GM03348 (cell line): ENCODE measurements around the gene TOP3A.

Source experiments
- DNase-seq: peaks from one replicate; pipeline ENCODE4 v3.0.0; 2012; ENCODE audit warnings: low spot score

Gene TOP3A

DNA sequence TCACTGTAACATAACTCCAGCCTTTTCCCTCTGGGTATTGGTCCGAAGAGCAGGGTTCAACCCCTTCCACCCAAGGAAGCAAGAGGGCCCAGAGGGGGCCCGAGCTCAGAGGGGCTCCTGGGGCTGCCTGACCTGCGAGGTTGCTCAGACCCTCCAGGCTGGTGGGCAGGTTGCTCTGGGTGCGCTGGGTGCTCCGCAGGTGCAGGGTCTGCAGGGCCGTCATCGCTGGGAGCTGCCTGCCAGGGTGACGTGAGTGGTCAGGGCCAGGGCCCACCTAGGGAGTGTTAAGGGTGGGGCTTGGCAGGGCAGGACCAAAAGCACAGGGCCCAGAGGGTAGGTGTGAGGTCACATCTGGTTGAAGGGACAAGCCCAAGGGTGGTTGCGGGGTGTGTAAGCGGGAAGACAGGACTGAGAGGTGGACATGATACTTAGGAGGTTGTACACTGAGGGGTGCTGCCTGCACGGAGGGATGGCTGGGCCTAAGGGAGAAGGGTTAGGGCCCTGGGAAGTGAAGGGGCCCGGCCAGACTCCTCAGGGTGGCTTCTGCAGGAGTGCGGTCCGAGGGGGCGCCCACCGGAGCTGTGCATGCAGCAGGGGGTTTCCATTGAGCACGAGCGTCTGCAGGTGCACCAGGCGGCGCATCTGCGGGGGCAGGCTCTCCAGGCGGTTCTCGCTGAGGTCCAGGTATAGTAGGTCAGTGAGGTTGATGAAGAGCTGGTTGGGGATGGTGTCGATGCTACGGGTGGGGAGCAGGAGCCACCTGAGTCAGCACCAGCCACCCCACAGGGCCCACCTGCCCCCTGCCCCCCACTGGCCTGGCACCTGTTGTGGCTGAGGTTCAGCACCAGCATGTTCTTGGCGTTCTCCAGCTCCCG is 60.6 kb downstream of the TOP3A start:
- DNase-seq: no peak

DNA sequence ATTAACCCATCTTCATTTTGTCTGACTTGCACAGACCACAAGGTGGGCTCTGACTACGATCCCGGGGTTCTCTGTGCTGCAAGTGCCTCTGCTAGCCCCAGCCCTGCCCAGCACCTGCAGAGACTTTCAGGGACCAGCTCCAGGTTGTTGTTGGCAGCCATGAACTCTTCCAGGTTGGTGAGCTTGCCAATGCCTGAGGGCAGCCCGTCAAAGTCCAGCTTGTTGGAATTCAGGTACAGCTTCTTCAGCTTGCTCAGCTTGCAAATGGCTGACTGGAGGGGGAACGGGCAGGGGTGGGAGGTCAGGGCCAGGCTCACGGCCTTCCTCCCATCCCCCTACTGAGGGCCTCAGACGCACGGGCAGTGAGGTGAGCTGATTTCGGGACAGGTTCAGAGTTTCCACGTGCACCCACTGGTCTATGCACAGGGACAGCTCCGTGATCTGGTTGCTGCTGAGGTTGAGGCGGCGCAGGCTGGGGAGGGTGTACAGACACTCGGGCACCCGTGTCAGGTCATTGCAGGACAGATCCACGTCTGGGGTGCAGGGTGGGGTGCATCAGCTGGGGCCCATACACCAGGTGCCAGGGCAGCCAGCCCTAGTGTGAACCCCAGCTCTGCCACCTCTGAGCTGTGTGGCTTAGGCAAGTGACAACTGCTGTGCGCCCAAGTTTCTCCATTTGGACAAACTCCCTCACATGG is 61.5 kb downstream of the TOP3A start:
- DNase-seq: no peak

DNA sequence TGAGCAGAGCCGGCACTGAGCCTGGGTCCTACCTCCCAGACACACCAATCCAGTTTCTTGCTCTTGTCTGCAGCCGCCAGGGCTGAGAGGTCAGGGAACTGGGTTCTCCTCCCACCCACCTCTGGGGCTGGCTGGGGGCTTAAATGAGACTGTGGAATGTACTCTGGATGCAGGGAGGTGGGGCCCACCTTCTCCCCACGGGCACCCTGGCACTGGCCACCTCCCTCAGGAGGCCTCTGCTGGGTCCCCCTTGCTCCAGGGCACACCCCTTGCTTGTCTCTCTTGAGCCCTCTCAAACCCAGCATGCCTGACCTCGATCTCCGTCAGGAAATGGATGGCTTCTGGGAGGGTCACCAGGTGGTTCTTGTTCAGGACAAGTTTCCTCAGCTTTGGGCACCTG is 62.6 kb downstream of the TOP3A start:
- no peak for DNase-seq

DNA sequence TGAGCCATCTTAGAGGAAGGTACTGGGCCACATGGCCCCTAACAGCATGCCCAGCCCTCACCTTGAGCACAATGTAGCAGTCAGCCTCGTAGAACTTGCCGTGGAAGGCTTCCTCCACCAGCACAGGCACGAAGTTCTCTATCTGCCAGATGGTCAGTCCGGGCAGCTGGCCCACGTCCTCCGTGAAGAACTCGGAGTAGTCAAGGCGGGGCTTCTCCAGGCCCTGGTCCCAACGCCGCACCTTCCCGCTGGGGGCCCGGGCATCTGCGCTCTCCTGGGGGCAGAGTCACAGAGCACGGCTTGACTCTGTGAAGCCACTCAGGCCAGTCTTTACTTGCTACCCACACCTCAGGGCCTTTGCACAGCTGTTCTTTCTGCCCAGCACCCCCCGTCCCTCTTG is 63.6 kb downstream of the TOP3A start:
- no peak for DNase-seq

DNA sequence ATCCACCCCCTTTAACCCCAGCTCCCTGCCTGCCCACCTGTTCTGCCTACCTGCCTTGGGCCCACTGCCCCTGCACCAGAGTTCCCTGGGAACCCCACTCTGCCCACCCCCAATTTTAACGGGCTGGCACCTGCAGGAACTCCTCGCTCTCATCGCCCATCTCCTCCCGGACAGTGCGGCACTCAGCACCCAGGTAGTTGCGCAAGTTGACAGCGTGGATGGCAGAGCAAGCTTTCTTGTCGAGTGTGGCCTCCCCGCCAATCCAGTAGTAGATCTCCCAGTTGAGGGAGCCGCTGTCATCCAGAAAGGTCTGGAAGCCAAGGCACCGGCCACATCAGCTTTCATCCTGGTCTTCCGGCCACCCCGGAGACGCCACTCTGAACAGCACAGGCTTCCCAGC is 64.1 kb downstream of the TOP3A start:
- DNase-seq: no peak

DNA sequence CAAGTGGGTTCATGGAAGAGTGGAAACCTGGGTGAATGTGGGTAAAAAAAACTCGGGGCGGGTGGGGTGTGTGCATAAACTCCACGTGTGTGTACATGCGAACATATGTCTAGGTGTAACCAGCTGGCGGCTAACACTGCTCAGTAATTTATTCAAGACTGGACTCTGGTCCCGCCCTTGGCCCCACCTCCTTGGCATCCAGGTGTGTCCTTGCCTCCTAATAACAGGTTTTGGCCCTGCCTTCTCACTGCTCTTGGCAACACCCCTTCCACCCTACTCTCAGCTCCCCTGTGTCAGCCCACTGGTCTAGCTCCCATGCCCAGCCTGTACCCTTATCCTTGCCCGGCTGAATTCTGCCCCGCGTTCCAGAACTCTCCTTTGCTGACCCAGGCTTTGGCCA is 64.5 kb downstream of the TOP3A start:
- no peak for DNase-seq

DNA sequence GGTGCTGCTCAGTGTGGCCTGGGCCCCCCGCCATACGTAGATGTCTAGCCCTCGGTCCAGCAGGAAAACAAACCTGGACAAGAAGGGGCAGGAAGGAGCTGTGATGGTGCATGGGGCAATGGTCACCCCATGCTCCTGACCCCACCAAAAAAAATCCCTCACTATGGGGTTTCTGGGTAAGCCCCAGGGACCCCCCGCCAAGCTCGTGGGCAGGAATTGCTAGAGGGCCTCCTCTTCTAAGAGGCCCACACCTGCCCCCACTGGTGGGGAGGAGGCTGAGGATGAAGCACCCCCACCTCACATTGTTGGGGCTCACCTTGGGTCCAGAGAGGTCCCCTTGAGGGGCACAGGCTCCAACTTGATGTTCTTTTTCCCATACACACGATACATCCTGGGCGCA is 66.0 kb downstream of the TOP3A start:
- no peak for DNase-seq

DNA sequence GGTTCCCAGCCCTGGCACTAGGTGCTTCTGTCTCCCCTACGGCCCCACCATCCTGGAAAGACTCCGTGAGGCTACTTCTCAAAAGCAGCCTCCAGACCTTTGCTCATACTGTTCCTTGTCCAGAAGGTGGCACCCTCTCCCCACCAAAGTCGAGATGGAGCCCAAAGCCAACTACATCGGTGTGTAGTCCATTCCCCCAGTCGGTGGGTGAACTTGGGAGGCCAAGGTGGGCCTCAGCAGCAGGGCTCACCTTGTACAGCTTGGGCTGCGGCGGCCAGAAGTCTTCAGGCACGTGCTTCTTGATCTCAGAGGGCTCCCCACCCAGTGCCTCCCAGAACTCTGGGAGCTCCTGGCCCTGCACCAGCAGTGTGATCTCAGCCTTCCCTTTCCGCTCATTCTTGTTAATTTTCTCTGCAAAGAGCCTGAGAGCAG is 66.5 kb downstream of the TOP3A start:
- peak; percentile 86 for DNase-seq

DNA sequence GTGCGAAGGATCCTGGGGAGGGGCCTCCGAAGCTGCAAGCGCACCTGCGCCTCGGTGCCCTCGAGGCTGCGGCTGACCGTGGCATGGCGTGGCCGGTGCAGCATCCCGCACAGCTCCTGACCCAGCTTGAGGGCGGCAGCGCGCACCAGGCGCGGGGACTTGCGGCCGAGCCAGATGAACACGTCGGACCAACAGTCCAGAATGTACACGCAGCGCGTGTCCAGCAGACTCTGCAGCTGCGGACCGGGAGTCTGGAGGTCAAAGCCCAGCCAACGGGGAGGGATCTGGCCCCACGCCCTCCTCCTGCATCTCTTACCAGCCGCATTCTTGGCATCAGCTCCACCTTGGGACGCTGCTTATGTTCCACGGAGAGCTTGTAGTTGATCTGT is 67.2 kb downstream of the TOP3A start:
- DNase-seq: no peak

DNA sequence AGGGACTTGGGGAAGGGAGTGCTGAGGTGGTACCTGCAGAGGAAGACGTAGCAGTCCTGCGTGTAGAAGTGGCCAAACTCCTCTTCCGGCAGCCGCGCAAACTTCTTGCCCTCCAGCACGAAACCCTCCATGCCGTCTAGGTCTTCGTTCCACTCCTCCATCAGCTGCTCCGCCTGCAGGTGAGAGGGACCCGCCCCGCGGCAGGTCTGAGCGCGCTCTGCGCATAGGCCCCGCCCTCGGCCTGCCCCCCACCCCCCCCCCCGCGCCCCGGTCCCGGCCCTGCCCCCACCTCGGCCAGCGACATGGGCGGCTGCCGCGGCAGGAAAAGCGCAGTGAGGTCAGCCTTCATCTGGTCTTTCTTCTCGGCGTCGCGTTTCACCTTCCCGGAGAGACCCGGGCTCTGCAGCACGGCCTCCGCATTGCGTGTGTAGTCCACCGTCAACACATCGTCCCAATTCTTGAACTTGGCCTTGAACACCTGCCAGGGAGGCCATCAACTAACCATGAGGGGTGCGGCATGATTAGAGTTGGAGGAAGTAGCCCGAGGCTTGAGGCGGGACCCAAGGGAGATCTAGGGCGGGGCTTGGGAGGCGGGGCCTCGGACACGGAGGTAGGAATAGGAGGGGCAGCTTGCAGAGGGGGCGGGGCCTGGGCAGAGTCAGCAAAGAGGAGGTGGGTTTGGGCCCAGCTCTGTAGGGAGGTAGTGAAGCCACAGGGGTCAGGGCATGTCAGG is 67.7 kb downstream of the TOP3A start:
- peak; percentile 77 for DNase-seq

DNA sequence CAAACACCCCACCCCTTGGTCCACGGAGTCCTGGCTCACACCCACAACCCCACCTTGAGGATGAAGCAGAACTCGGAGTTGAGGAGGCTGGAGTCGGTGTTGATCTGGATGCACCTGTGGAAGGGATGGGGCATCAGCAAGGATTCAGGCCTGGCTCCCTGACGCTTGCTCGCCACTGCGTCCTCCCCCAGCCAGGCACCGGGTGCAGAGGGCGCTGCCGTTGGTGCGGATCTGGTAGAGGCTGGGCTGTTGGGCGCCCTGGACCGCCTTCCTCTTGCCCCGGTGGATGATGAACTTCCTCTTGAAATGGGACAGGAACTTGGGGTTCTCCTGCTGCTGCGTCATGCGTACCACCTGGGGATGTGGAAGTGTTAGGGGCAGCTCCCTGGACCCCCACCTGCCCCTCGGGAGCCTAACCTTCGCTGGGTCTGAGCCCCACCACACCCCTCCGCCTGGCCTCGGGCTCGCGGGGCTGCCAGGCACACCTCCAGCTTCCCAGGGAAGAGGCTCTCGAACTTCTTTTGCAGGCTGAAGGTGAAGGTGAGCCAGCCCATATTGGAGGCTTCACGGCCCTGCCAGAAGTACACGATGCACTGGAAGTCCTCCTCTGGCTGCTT is 68.6 kb downstream of the TOP3A start:
- DNase-seq: no peak

DNA sequence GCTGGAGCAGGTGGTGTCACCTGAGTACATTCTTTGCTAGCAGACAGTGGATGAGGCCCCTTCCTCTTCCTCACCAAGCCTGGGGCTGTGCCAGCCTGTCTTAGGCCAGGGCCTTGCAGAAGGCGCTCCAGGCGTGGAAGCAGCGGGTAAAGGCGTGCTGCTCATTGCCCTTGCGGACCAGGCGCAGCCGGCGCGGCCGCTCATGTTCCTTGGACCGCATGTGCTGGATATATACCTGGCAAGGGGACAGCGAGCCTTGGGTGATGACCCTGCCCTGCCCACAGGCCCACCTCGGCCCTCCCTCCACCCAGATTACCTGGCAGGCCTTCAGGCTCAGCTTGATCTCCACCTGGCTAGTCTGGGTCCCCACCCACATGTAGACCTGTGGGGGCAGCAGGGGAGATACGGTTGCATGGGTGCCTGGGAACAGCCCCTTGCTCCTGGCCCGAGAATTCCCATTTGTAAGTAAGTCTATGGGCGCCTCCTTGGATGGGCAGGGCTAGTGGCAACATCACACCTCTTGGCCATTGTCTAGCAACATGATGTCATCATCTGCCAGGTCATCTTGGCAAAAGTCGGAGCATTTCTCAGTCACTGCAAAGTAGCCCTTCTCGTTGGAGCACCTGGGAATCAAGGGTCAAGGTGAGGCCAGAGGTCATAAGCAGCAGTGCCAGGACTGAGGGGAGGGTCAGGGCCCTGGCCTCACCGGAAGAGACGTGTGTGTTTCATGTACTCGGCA is 69.6 kb downstream of the TOP3A start:
- DNase-seq: no peak

DNA sequence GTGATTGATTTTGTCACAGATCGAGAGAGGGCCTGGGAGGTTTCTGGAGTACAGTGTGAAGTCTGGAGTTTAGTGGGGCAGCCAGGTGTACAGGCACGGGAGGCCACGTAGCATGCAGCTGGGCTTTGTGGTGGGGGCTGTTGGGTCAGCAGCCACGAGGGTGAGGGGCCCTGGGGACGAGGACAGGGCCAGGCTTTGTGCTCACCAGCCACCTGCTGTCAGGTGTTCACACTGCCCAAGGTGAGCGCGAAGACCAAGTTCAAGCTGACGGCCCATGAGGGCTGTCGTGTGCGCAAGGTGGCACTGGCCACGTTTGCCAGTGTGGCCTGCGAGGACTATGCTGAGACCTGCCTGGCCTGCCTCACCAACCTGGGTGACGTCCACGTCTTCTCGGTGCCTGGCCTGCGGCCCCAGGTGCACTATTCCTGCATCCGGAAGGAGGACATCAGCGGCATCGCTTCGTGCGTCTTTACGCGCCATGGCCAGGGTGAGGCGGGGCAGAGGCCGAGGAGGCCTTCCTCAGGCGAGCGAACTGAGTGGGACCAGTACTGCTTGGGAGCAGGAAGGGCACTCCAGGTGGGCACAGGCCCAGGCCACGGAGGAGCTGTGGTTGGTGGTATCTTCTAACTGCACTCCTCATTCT is 73.4 kb downstream of the TOP3A start:
- no peak for DNase-seq

DNA sequence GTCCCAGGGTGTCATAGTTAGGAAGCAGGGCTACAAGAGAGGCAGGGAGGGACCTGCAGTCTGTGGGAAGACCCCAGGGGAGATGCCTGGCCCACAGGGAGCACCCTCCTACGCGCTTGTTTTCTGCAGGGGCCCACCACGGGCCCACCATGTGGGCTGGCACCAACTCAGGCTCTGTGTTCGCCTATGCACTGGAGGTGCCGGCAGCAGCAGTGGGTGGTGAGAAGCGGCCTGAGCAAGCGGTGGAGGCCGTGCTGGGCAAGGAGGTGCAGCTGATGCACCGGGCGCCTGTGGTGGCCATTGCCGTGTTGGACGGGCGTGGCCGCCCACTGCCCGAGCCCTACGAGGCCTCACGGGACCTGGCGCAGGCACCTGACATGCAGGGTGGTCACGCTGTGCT is 74.3 kb downstream of the TOP3A start:
- no peak for DNase-seq

DNA sequence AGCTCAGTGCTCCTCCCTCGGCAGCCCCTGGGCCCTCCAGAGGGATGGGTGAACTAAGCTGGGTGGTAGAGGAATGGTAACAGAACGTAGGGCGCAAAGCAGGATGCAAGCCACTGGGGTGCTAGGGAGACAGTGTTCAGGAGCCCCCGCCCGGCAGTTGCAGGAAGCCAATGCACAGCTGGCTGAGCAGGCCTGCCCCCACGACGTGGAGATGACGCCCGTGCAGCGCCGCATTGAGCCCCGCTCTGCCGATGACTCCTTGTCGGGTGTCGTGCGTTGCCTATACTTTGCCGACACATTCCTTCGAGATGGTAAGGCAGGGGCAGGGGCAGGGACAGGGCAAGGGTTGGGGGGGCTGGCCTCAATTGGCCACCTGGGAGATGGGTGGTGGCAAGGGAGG is 76.5 kb downstream of the TOP3A start:
- no peak for DNase-seq

DNA sequence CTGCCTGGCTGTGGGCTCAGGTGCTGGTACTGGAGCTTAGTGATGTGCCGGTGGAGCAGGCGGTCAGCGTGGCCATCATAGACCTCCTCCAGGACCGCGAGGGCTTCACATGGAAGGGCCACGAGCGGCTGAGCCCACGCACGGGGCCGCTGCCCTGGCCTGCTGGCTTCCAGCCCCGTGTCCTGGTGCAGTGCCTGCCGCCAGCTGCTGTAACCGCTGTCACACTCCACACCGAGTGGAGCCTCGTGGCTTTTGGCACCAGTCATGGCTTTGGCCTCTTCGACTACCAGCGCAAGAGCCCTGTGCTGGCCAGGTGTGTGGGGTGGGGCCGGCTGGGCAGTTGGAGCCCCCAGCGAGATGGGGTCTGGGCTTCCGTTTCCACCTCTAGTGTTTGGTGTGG is 77.3 kb downstream of the TOP3A start:
- DNase-seq: no peak

DNA sequence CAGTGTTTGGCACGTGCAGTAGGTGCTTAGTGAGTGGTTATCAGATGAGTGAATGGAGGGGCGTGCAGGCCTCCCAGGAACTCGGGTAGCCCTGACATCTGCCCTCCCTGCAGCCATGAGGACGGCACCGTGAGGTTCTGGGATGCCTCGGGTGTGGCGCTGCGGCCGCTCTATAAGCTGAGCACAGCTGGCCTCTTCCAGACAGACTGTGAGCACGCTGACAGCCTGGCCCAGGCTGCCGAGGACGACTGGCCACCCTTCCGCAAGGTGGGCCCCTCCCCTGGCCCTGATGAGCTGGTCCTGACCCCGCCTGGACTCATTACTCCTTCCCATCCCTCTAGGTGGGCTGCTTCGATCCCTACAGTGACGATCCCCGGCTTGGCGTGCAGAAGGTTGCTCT is 78.3 kb downstream of the TOP3A start:
- no peak for DNase-seq

DNA sequence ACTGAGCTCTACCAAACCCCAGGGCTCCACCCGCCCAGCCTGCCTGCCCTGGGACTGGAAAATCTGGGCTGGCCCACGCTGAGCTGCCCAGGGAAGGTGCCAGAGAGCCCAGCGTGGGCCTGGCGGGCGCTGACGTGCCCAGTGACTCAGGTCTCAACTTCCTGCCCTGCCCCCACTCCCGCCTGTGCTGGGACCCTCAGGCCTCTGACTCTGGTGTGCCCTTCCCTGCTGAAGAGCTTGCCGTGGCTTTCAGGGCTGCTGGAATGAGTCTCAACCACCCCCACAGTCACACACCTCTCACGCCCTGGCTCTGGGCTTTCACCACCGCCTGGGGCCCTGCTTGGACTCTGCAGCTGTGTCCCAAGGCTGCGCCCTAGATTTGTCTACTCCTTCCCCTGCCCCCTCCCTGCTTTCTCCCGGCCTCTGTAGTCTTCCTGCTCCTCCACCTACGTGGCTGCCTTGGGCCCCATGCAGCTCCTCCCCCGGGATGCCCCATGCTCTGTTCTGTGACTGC is 79.0 kb downstream of the TOP3A start:
- no peak for DNase-seq

DNA sequence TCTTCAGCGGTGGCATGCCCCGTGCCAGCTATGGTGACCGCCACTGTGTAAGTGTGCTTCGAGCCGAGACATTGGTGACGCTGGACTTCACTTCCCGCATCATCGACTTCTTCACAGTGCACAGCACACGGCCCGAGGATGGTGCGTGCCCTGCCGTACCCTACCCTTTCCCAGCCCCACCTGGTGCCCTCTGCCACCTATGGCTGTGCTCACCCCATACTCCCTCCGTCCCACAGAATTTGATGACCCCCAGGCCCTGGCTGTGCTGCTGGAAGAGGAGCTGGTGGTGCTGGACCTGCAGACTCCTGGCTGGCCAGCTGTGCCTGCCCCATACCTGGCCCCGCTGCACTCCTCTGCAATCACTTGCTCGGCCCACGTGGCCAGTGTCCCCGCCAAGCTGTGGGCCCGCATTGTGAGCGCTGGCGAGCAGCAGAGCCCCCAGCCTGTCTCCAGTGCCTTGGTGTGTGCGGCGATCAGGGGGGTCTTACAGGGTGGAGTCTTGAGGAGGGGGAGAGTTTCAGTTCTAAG is 79.9 kb downstream of the TOP3A start:
- no peak for DNase-seq

DNA sequence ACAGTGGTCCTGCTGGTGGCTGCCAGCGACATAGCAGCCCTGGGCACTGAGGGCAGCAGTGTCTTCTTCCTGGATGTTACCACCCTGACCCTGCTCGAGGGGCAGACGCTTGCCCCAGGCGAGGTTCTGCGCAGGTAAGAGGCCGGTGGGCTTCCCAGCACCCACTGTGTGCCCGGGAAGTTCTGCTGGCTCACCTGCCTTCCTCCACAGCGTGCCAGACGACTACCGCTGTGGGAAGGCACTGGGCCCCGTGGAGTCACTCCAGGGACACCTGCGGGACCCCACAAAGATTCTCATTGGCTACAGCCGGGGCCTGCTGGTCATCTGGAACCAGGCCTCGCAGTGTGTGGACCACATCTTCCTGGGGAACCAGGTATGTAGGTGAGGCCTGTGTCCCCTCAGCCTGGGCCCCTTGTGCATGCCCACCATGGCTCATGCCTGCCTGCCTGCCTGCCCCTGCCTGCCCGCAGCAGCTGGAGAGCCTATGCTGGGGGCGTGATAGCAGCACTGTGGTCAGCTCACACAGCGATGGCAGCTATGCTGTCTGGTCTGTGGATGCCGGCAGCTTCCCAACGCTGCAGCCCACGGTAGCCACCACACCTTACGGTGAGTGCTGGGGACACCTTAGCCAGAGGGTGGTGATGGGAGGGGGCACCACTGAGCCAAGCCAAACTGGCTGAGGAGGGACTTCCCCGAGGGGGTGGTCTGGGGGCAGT is 80.8 kb downstream of the TOP3A start:
- DNase-seq: no peak
